GM19351 (cell line): ENCODE measurements around the gene NAT10.

Source experiments
- ATAC-seq: cut with Tn5 transposase; IDR thresholded peaks from one replicate; pipeline ENCODE4 v1.9.1; 2021; ENCODE audit warnings: mild to moderate bottlenecking, moderate library complexity; ENCODE audit not compliant: unreplicated experiment

Gene NAT10

GRCh38 chr11:34184505-34185015, 79.1 kb downstream of the NAT10 start:
- no peak for ATAC-seq

- no peak for ATAC-seq
Measured at GRCh38 chr11:34185926-34186841, 80.8 kb downstream of the NAT10 start.

GRCh38 chr11:34188181-34188580, 82.8 kb downstream of the NAT10 start:
- ATAC-seq = no peak

- ATAC-seq = no peak
Measured at GRCh38 chr11:34189191-34189590, 83.8 kb downstream of the NAT10 start.

GRCh38 chr11:34190192-34191139, 85.0 kb downstream of the NAT10 start:
- no peak for ATAC-seq

- no peak for ATAC-seq
Measured at GRCh38 chr11:34191578-34191977, 86.1 kb downstream of the NAT10 start.

- ATAC-seq = no peak
Measured at GRCh38 chr11:34192481-34193401, 87.3 kb downstream of the NAT10 start.

GRCh38 chr11:34194576-34195335, 89.3 kb downstream of the NAT10 start:
- ATAC-seq = no peak
